MCF 10A (cell line): ENCODE results near the gene FBXO5. TPM values are rescaled to one million over a fixed set of nuclear protein-coding genes. Genes with fewer than 3 reads are reported as not detected.

Experiments used
- BruUV-seq: library from RNA; stranded (reverse); fragments of 400-500 nt; replicated peaks from 2 replicates; lab custom pipeline; 2021; lab: Mats Ljungman, UMichigan
- CTCF ChIA-PET: fragments of 300-600 bp; sonication (Branson Sonifier 250); formaldehyde crosslinking; extraction: SDS; loops from one replicate; lab custom pipeline; 2021; ENCODE audit warnings: antibody characterized with exemption, inconsistent platforms; lab: Yijun Ruan, JAX
- POLR2A ChIA-PET: fragments of 300-600, 350-650 bp; sonication (Branson Sonifier 250); formaldehyde crosslinking; extraction: SDS; loops from one replicate; lab custom pipeline; 2020; ENCODE audit warnings: antibody characterized with exemption, inconsistent platforms; lab: Yijun Ruan, JAX
- DNase-seq: peaks from one replicate; pipeline ENCODE4 v3.0.0-alpha.2; 2018; ENCODE audit not compliant: unreplicated experiment
- H3K27ac Mint-ChIP-seq: one replicate; pipeline ENCODE4 v1.8.0; 2022; ENCODE audit warnings: mild to moderate bottlenecking, low read depth, mixed read lengths; ENCODE audit not compliant: unreplicated experiment
- H3K27me3 Mint-ChIP-seq: one replicate; pipeline ENCODE4 v1.8.0; 2022; ENCODE audit warnings: mixed read lengths; ENCODE audit not compliant: insufficient read depth, unreplicated experiment
- H3K36me3 Mint-ChIP-seq: one replicate; pipeline ENCODE4 v1.8.0; 2022; ENCODE audit warnings: mild to moderate bottlenecking, moderate library complexity, mixed read lengths; ENCODE audit not compliant: insufficient read depth, unreplicated experiment
- H3K4me1 Mint-ChIP-seq: one replicate; pipeline ENCODE4 v1.8.0; 2022; ENCODE audit warnings: mixed read lengths; ENCODE audit not compliant: insufficient read depth, unreplicated experiment
- H3K4me3 Mint-ChIP-seq: one replicate; pipeline ENCODE4 v1.8.0; 2022; ENCODE audit warnings: mild to moderate bottlenecking, moderate library complexity, mixed read lengths; ENCODE audit not compliant: unreplicated experiment
- H3K9me3 Mint-ChIP-seq: one replicate; pipeline ENCODE4 v1.8.0; 2022; ENCODE audit warnings: mixed read lengths; ENCODE audit not compliant: unreplicated experiment
- CTCF ChIP-seq: fragments of 200-600 bp; IDR thresholded peaks from one replicate; pipeline ENCODE4 v1.8.0; 2022; ENCODE audit warnings: antibody characterized with exemption, mild to moderate bottlenecking; ENCODE audit not compliant: unreplicated experiment
- intact Hi-C: fragments of 100-400 bp; cut with micrococcal nuclease; formaldehyde crosslinking; loops from 2 replicates; pipeline ENCODE4 v1.14.1; 2022
- total RNA-seq: library from RNA; stranded (reverse); gene quantifications from 2 replicates; pipeline ENCODE4 v1.2.3, GENCODE V29; 2022

FBXO5 gene
- total RNA-seq, 1 experiment from 2014 or later, result 16.4 TPM

GRCh38 chr6:152977556-152977955 is 5.3 kb downstream of the FBXO5 start:
- Mint-ChIP-seq H3K27ac (peak overlapping the region; percentile 27), H3K36me3 (peaks cover 23% of the 10 kb centered on the region), H3K4me3 (no peak overlapping the region), H3K27me3 (no peaks in the 10 kb centered on the region), H3K4me1 (peaks cover 43% of the 10 kb centered on the region), H3K9me3 (no peaks in the 10 kb centered on the region)
- intact Hi-C loops, result no loop called here
- BruUV-seq, result no TSS peak
- no peak for TF ChIP-seq CTCF
- ChIA-PET POLR2A (interaction anchor here (1.1 to 4.8 kb wide), 3 partner anchors 21 to 30 kb away, joined by 3 to 42 read pairs (median 3); partner anchors contain the start of gene MTRF1L), CTCF (interaction anchor here (0.6 to 1.8 kb wide), 6 partner anchors 23 to 873 kb away, joined by 3 to 10 read pairs (median 4); no protein-coding TSS in a partner anchor)
- DNase-seq, result no peak

DNA sequence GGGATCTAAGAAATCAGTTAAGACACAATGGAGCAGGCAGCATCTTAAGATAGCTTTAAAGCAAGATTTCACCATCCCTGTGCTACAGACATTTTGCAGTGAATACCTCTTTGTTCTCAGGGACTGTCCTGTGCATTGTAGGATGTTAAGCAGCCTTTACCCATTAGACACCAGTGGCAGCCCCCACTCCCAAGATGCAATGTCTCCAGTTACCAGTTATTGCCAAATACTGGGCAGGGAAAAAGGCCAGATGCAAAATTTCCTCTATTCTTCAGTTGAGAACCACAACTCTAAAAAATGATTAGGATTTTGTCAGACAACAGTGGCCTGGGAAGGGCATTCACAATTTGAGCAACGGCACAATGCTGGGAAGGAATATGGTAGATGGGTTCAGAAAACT is 6.1 kb downstream of the FBXO5 start:
- ChIA-PET CTCF (interaction anchor here (1.5 to 1.8 kb wide), 2 partner anchors 22 to 26 kb away, joined by 4 to 10 read pairs; no protein-coding TSS in a partner anchor), POLR2A (interaction anchor here (0.6 to 4.8 kb wide), 3 partner anchors 26 to 149 kb away, joined by 3 to 42 read pairs (median 3); partner anchors contain the start of gene MTRF1L)
- H3K9me3 Mint-ChIP-seq, result no peaks in the 10 kb centered on the region
- H3K36me3 Mint-ChIP-seq, result peaks cover 31% of the 10 kb centered on the region
- H3K4me1 Mint-ChIP-seq, result peaks cover 43% of the 10 kb centered on the region
- no peak overlapping the region for H3K4me3 Mint-ChIP-seq
- no peak for DNase-seq
- BruUV-seq, result no TSS peak
- peak overlapping the region; percentile 27 for H3K27ac Mint-ChIP-seq
- TF ChIP-seq CTCF, result no peak
- H3K27me3 Mint-ChIP-seq, result no peaks in the 10 kb centered on the region
- intact Hi-C loops, result no loop called here

GRCh38 chr6:152975204-152975915 is 7.5 kb downstream of the FBXO5 start:
- H3K27ac Mint-ChIP-seq, result peak overlapping the region; percentile 67
- H3K4me3 Mint-ChIP-seq, result no peak overlapping the region
- H3K4me1 Mint-ChIP-seq, result peaks cover 33% of the 10 kb centered on the region
- H3K9me3 Mint-ChIP-seq, result no peaks in the 10 kb centered on the region
- DNase-seq, result peak; percentile 34
- intact Hi-C loops, result no loop called here
- BruUV-seq, result no TSS peak
- peaks cover 45% of the 10 kb centered on the region for H3K36me3 Mint-ChIP-seq
- H3K27me3 Mint-ChIP-seq, result no peaks in the 10 kb centered on the region
- TF ChIP-seq CTCF, result no peak
- ChIA-PET CTCF (interaction anchor here (0.6 kb wide), 1 partner anchor 22 kb away, joined by 3 read pairs; no protein-coding TSS in a partner anchor), POLR2A (interaction anchor here (4.8 kb wide), 1 partner anchor 27 kb away, joined by 42 read pairs; the partner anchor contains the start of gene MTRF1L)

DNA sequence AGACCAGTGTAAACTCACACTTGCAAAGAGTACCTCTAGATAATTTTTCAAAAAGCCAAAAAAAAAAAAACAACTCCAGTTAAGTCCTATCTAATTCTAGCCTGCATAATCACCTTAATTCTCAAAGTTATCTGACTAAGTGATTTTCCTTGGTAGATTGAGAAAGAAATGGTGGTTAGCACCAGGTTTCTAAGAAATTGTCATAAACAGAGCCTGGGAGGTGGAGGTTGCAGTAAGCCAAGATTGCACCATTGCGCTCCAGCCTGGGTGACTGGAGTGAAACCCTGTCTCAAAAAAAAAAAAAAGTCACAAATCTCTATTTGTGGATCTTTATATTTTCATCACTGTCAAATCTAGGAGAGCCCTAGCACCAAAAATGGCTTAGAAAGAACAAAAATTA is 8.9 kb downstream of the FBXO5 start:
- intact Hi-C loops, result no loop called here
- CTCF ChIA-PET, result interaction anchor here (0.7 to 1.7 kb wide), 4 partner anchors 20 to 109 kb away, joined by 3 to 7 read pairs (median 4); no protein-coding TSS in a partner anchor

More for the DNA sequence above, 8.9 kb downstream of the FBXO5 start:
- no TSS peak for BruUV-seq
- no peaks in the 10 kb centered on the region for H3K27me3 Mint-ChIP-seq
- H3K4me1 Mint-ChIP-seq, result peaks cover 23% of the 10 kb centered on the region
- no peak overlapping the region for H3K27ac Mint-ChIP-seq
- peaks cover 52% of the 10 kb centered on the region for H3K36me3 Mint-ChIP-seq
- H3K9me3 Mint-ChIP-seq, result peaks cover 7% of the 10 kb centered on the region
- no peak overlapping the region for H3K4me3 Mint-ChIP-seq
- DNase-seq, result no peak
- POLR2A ChIA-PET, result interaction anchor here (1.3 to 1.8 kb wide), 2 partner anchors 9 to 11 kb away, joined by 5 to 6 read pairs; partner anchors contain the start of gene FBXO5
- no peak for TF ChIP-seq CTCF
